DMS 273 treated with DMSO at 0.1 percent for 48 hours (cell line): ENCODE measurements around the gene MAPK8IP1.
A peak's percentile ranks its signal among the peaks of the same experiment; 100 is the strongest.

Source experiments
- DNase-seq: peaks from one replicate; lab custom pipeline; 2025; lab: John Stamatoyannopoulos, UW

Gene MAPK8IP1

GRCh38 chr11:45926536-45927331 is 41.3 kb downstream of the MAPK8IP1 start:
- no peak for DNase-seq

GRCh38 chr11:45927332-45927683 is 41.9 kb downstream of the MAPK8IP1 start:
- no peak for DNase-seq

- no peak for DNase-seq
These were observed 42.4 kb downstream of the MAPK8IP1 start for GRCh38 chr11:45927684-45928413.

GRCh38 chr11:45928535-45929215 is 43.2 kb downstream of the MAPK8IP1 start:
- no peak for DNase-seq

- no peak for DNase-seq
These were observed 44.1 kb downstream of the MAPK8IP1 start for GRCh38 chr11:45929486-45930030.

GRCh38 chr11:45930031-45930794 is 44.8 kb downstream of the MAPK8IP1 start:
- DNase-seq, result peak; percentile 5

GRCh38 chr11:45930951-45931570 is 45.6 kb downstream of the MAPK8IP1 start:
- DNase-seq, result no peak

GRCh38 chr11:45931739-45932138 is 46.3 kb downstream of the MAPK8IP1 start:
- DNase-seq, result no peak

- DNase-seq, result no peak
These were observed 46.8 kb downstream of the MAPK8IP1 start for GRCh38 chr11:45932217-45932616.

GRCh38 chr11:45933131-45933831 is 47.8 kb downstream of the MAPK8IP1 start:
- DNase-seq, result no peak

GRCh38 chr11:45933846-45934579 is 48.6 kb downstream of the MAPK8IP1 start:
- DNase-seq, result no peak

GRCh38 chr11:45934580-45935318 is 49.3 kb downstream of the MAPK8IP1 start:
- DNase-seq, result no peak

GRCh38 chr11:45935349-45936064 is 50.1 kb downstream of the MAPK8IP1 start:
- no peak for DNase-seq

- no peak for DNase-seq
These were observed 51.1 kb downstream of the MAPK8IP1 start for GRCh38 chr11:45936511-45937054.

- no peak for DNase-seq
These were observed 52.5 kb downstream of the MAPK8IP1 start for GRCh38 chr11:45937916-45938315.

GRCh38 chr11:45939836-45940235 is 54.4 kb downstream of the MAPK8IP1 start:
- no peak for DNase-seq

GRCh38 chr11:45941285-45941684 is 55.8 kb downstream of the MAPK8IP1 start:
- DNase-seq, result no peak

GRCh38 chr11:45942381-45942780 is 56.9 kb downstream of the MAPK8IP1 start:
- DNase-seq, result no peak
